ENCODE data around the gene BICD1.

BICD1 gene

DNA sequence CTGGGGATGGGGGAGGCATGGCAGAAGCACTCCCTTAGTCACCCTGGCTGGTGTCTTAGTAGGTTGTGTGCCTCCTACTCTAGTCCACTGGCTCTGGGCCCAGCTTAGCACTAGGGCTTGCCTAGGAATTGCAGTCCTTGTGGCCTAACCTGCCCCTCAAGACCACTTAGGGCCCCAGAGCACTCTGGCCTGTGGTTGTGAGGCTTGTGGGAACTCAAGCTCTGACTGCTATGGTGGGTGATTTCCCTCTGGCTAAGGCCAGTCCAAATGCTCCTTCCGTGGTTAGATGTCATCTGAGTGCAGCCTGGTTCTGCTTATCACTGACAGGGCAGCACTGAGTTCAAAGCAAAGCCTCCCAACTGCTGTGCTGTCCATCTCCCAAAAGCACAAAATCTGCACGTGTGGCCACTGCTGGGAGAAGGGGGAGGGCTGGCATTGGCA, 312.9 kb downstream of the BICD1 start:
- DNase-seq = no peak

DNA sequence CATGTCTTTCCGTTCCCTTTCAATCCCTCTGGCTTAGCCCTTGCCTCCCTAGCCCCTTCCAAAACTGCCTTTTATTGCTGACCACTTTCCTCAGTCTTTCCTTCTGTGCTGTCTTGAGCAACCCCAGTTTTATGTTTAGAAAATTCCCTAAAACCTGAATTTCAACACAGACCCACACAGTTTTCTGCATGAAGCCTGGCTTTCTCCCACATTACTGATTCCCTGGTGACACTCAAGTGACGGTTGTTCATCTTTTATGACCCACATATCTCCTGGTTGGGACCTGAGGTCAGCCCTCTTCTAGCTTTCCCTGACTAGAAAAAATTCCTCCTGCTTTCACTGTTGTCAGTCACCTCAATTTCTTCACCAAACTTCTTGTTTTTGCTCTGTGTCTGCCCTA, 313.7 kb downstream of the BICD1 start:
- no peak for DNase-seq

GRCh38 chr12:32423559-32423958, 316.9 kb downstream of the BICD1 start:
- DNase-seq = no peak

- DNase-seq = no peak
These were observed 324.4 kb downstream of the BICD1 start for GRCh38 chr12:32431025-32431424.

Data from SIG-M5 (cell line).